Astrocyte of the spinal cord (primary cell): Measurements from ENCODE around the gene CGB1.

Source experiments
- DNase-seq: peaks from one replicate; pipeline ENCODE4 v3.0.0; 2011; ENCODE audit warnings: low read depth, low spot score
- H3K4me3 ChIP-seq: 2 replicates; pipeline ENCODE4 v1.5.1; 2011; ENCODE audit warnings: low read depth, mild to moderate bottlenecking, low read length, moderate library complexity
- CTCF ChIP-seq: IDR thresholded peaks from 2 replicates; pipeline ENCODE4 v1.5.1; 2012; ENCODE audit warnings: low read depth, mild to moderate bottlenecking, low read length, inconsistent platforms
- in situ Hi-C: cut with HindIII; loops from 2 replicates; pipeline ENCODE4 v1.10.0; 2017; ENCODE audit warnings: low sequenced_read_pairs

CGB1 gene

GRCh38 chr19:48994035-48994386, 42.7 kb downstream of the CGB1 start:
- H3K4me3 ChIP-seq, result peak overlapping the region; percentile 74
- DNase-seq, result no peak
- no peak for TF ChIP-seq CTCF
- in situ Hi-C loops, result no loop called here

- peak; percentile 100 for DNase-seq
- in situ Hi-C loops, result no loop called here
- TF ChIP-seq CTCF, result peak; percentile 84
Measured at GRCh38 chr19:48993175-48994034, 43.3 kb downstream of the CGB1 start, which contains the start of the genes GYS1 and RUVBL2. TSS of gene GYS1 (minus strand) at chr19:48993309. CDS start at chr19:48993112, 197 bp downstream. TSS of gene RUVBL2 (plus strand) at chr19:48993887. CDS start at chr19:48993912, 25 bp downstream.

GRCh38 chr19:48992581-48993174, 44.0 kb downstream of the CGB1 start:
- peak overlapping the region; percentile 74 for H3K4me3 ChIP-seq
- DNase-seq, result no peak
- in situ Hi-C loops, result no loop called here
- TF ChIP-seq CTCF, result no peak

More at GRCh38 chr19:48993175-48994034, 43.3 kb downstream of the CGB1 start, which contains the start of the genes GYS1 and RUVBL2:
- peak within 1 kb of the TSS; percentile 74 for H3K4me3 ChIP-seq

- H3K4me3 ChIP-seq, result peak overlapping the region; percentile 74
- no peak for TF ChIP-seq CTCF
- peak; percentile 77 for DNase-seq
- in situ Hi-C loops, result no loop called here
Measured at GRCh38 chr19:48991873-48992580, 44.7 kb downstream of the CGB1 start.

GRCh38 chr19:48991011-48991609, 45.6 kb downstream of the CGB1 start:
- H3K4me3 ChIP-seq, result no peak overlapping the region
- no peak for TF ChIP-seq CTCF
- in situ Hi-C loops, result no loop called here
- DNase-seq, result no peak

GRCh38 chr19:48990400-48990799, 46.3 kb downstream of the CGB1 start:
- in situ Hi-C loops, result no loop called here
- no peak for DNase-seq
- no peak overlapping the region for H3K4me3 ChIP-seq
- no peak for TF ChIP-seq CTCF
